ENCODE results near the gene PABPC1L2B. TPM values are rescaled to one million over a fixed set of nuclear protein-coding genes. Genes with fewer than 3 reads are reported as not detected.
"Not testable (repeated sequence)": the region's sequence is repeated elsewhere in the genome, so short reads cannot be mapped to it uniquely, and the experiment has no call there.

Gene PABPC1L2B
- total RNA-seq (2014; rRNA removed; shearing (Covaris generic)) = not detected in 2 replicates

DNA sequence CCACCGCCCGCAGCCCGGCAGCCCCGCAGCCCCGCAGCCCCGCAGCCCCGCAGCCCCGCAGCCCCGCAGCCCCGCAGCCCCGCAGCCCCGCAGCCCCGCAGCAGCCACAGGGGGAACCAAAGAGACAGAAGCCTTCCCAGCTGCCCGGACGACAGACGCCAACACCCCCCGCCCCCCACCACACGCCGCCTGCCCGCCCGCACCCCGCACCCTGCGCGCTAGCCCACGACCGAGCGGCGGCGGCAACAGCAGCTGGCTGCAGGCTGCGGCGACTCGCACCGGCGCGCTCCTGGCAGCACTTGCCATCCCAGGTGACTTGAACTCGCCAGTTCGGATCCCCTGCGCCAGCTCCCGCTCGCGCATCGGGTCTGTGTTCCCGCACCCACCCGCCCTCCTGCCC is at the start of gene PABPC1L2B:
TSS of gene PABPC1L2B (plus strand) at position 207 of the 400 bp plus-strand sequence. CDS start 704 bp downstream, outside the sequence.
- not testable (repeated sequence) for H3K4me3 ChIP-seq; H3K9me3 ChIP-seq (replicated peaks); H3K4me1 ChIP-seq (replicated peaks); H3K36me3 ChIP-seq; DNase-seq (ENCODE audit: low read depth in 1 of 2, low spot score in 2 of 2); H3K27ac ChIP-seq; H3K27me3 ChIP-seq (replicated peaks)

DNA sequence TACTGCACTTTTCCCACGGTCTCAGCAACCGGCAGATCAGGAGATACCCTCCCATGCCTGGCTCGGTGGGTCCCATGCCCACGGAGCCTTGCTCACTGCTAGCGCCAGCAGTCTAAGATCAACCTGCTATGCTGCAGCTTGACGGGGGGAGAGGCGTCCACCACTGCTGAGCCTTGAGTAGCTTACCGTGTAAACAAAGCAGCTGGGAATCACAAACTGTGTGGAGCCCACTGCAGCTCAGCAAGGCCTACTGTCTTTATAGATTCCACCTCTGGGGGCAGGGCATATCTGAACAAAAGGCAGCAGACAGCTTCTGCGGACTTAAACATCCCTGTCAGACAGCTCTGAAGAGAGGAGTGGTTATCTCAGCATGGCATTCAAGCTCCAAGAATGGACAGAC is 42.8 kb upstream of the PABPC1L2B start:
- H3K9me3 ChIP-seq (replicated peaks); H3K27me3 ChIP-seq (replicated peaks); DNase-seq (ENCODE audit: low read depth in 1 of 2, low spot score in 2 of 2); H3K27ac ChIP-seq; H3K36me3 ChIP-seq; H3K4me3 ChIP-seq; H3K4me1 ChIP-seq (replicated peaks): not testable (repeated sequence)

DNA sequence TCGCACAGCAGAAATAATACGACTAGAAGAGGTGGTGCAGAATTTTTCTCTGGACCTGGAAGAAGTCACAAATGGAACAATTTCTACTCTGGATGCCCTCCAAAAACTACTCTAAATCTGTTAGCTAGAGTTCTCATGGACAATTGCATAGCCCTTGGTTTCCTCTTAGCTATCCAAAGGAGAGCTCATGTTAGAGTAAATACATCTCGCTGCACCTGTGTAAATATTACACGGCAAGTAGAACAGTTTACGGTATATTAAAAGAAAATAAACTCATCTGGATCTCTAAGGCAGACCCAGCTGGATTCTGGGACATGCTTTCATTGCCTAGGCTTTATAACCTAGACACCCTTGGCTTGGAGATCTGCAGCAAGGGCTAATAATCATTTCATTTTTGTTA is 30.9 kb upstream of the PABPC1L2B start:
- H3K9me3 ChIP-seq (replicated peaks); H3K36me3 ChIP-seq; H3K27me3 ChIP-seq (replicated peaks); DNase-seq (ENCODE audit: low read depth in 1 of 2, low spot score in 2 of 2); H3K27ac ChIP-seq; H3K4me3 ChIP-seq; H3K4me1 ChIP-seq (replicated peaks): not testable (repeated sequence)

DNA sequence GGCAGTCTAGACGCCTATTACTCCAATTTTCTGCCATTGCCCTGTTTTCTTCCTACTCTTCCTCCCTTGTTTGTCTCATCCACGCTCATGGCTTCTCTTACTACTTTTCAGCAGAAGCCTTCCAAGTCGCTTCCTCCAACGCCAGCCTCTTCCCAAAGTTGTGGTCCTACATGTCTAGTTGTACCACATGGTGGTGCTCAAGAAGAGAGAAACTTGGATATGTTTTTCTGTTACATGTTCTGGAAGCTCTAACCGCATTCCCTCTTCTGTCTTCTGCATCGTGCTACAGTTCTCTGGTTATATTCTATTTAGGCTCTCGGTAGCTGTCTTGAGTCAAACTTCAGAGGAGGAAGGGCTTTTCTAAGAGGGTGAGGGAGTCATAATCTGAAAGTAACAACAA is 27.9 kb upstream of the PABPC1L2B start:
- not testable (repeated sequence) for H3K9me3 ChIP-seq (replicated peaks); DNase-seq (ENCODE audit: low read depth in 1 of 2, low spot score in 2 of 2); H3K4me3 ChIP-seq; H3K27ac ChIP-seq; H3K27me3 ChIP-seq (replicated peaks); H3K36me3 ChIP-seq; H3K4me1 ChIP-seq (replicated peaks)

DNA sequence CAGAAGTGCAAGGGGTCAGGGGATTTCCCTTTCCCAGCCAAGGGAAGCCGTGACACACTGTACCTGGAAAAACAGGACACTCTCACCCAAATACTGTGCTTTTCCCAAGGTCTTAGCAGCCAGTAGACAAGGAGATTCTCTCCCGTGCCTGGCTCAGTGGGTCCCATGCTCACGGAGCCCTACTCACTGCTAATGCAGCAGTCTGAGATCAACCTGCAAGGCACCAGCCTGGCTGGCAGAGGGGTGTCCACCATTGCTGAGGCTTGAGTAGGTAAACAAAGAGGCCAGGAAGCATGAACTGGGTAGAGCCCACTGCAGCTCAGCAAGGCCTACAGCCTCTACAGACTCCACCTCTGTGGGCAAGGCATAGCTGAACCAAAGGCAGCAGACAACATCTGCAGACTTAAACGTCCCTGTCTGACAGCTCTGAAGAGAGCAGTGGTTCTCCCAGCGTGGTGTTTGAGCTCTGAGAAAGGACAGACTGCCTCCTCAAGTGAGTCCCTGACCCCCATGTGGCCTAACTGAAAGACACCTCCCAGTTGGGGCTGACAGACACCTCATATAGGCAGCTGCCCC is 21.8 kb upstream of the PABPC1L2B start:
- not testable (repeated sequence) for H3K4me3 ChIP-seq; DNase-seq (ENCODE audit: low read depth in 1 of 2, low spot score in 2 of 2); H3K4me1 ChIP-seq (replicated peaks); H3K27ac ChIP-seq; H3K36me3 ChIP-seq; H3K9me3 ChIP-seq (replicated peaks); H3K27me3 ChIP-seq (replicated peaks)

DNA sequence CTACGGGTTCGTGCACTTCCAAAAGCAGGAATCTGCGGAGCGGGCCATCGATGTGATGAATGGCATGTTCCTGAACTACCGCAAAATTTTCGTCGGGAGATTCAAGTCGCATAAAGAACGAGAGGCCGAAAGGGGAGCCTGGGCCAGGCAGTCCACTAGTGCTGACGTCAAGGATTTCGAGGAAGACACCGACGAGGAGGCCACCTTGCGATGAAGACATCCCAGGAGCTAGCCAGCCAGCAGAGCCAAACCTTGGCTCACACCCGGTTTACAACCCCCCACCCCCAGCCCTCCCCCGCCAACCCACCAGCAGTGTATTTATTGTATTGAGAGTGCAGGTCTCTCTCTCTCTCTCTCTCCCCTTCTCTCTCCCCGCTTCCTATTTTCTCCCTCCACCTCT is 1.3 kb downstream of the PABPC1L2B start:
- DNase-seq (ENCODE audit: low read depth in 1 of 2, low spot score in 2 of 2); H3K36me3 ChIP-seq; H3K27ac ChIP-seq; H3K4me1 ChIP-seq (replicated peaks); H3K9me3 ChIP-seq (replicated peaks); H3K27me3 ChIP-seq (replicated peaks); H3K4me3 ChIP-seq: not testable (repeated sequence)

DNA sequence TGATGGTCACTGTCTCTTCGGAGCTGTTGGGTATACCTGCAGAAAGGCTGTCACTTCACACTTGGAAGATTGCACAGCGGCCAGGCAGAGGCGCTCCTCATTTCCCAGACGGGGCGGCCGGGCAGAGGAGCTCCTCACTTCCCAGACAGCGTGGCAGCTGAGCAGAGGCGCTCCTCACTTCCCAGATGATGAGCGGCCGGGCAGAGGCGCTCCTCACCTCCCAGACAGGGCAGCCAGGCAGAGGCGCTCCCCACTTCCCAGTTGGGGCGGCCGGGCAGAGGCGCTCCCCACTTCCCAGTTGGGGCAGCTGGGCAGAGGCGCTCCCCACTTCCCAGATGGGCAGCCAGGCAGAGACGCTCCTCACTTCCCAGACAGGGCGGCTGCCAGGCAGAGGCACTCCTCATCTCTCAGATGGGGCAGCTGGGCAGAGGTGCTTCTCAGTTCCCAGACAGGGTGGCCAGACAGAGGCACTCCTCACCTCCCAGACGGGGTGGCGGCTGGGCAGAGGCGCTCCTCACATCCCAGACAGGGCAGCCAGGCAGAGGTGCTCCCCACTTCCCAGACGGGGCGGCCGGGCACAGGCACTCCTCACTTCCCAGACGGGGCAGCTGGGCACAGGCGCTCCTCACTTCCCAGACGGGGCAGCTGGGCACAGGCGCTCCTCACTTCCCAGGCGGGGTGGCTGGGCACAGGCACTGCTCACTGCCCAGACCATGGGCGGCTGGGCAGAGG is 18.8 kb downstream of the PABPC1L2B start:
- Histone ChIP-seq H3K27ac (no peak overlapping the region), H3K9me3 (replicated peaks) (no peaks in the 10 kb centered on the region), H3K4me3 (no peak overlapping the region), H3K27me3 (replicated peaks) (no peaks in the 10 kb centered on the region), H3K4me1 (replicated peaks) (no peaks in the 10 kb centered on the region), H3K36me3 (no peaks in the 10 kb centered on the region)
- no peak for DNase-seq (ENCODE audit: low read depth in 1 of 2, low spot score in 2 of 2)

DNA sequence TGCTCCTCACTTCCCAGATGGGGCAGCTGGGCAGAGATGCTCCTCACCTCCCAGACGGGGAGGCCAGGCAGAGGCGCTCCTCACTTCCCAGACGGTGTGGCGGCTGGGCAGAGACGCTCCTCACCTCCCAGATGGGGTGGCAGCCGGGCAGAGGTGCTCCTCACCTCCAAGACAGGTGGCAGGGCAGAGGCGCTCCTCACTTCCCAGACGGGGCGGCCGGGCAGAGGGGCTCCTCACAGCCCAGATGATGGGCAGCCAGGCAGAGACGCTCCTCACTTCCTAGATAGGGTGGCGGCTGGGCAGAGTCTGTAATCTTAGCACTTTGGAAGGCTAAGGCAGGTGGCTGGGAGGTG is 19.3 kb downstream of the PABPC1L2B start:
- H3K9me3 ChIP-seq (replicated peaks); H3K4me3 ChIP-seq; DNase-seq (ENCODE audit: low read depth in 1 of 2, low spot score in 2 of 2); H3K27me3 ChIP-seq (replicated peaks); H3K27ac ChIP-seq; H3K4me1 ChIP-seq (replicated peaks); H3K36me3 ChIP-seq: not testable (repeated sequence)

DNA sequence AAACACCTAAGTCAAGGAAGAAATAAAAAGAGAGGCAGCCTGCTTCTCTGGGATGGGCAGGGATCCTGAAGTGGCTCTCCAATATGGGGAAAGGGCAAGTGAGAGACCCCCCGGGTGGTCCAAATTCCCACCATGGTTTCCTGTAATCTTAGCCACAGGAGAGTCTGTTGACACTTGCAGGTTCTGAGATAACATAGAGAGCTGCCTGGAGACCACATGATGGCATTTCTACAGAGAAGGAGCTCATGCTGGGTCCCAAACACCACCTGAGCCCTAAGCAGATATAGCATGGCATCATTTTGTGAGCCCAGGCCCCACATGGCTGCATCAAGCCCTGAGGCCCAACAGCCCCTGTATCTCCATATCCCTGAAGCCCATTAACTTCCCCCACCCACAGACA is 26.1 kb downstream of the PABPC1L2B start:
- Histone ChIP-seq H3K4me3 (no peak overlapping the region), H3K27ac (no peak overlapping the region), H3K36me3 (no peaks in the 10 kb centered on the region), H3K27me3 (replicated peaks) (no peaks in the 10 kb centered on the region), H3K9me3 (replicated peaks) (no peaks in the 10 kb centered on the region), H3K4me1 (replicated peaks) (no peaks in the 10 kb centered on the region)
- DNase-seq (ENCODE audit: low read depth in 1 of 2, low spot score in 2 of 2) = no peak

Other genes with a start within 250 kb of the PABPC1L2B start
- gene DMRTC1B, start 226.0 kb upstream of the PABPC1L2B start, total RNA-seq (2014; rRNA removed; shearing (Covaris generic)) = not detected in 2 replicates
- not detected in 2 replicates for gene FAM236B, start 220.3 kb upstream of the PABPC1L2B start, total RNA-seq (2014; rRNA removed; shearing (Covaris generic))
- gene FAM236D, start 194.7 kb upstream of the PABPC1L2B start, total RNA-seq (2014; rRNA removed; shearing (Covaris generic)) = not detected in 2 replicates
- not detected in 2 replicates for gene FAM236C, start 90.3 kb upstream of the PABPC1L2B start, total RNA-seq (2014; rRNA removed; shearing (Covaris generic))
- not detected in 2 replicates for gene FAM236A, start 64.7 kb upstream of the PABPC1L2B start, total RNA-seq (2014; rRNA removed; shearing (Covaris generic))
- not detected in 2 replicates for gene DMRTC1, start 59.1 kb upstream of the PABPC1L2B start, total RNA-seq (2014; rRNA removed; shearing (Covaris generic))
- not detected in 2 replicates for gene PABPC1L2A, start 76.6 kb downstream of the PABPC1L2B start, total RNA-seq (2014; rRNA removed; shearing (Covaris generic))
- gene NAP1L2, start 211.9 kb downstream of the PABPC1L2B start, total RNA-seq (2014; rRNA removed; shearing (Covaris generic)) = 0.06 TPM in 1 of 2 replicates, not detected in the other

All from SJSA1 (cell line).